Chondrocyte (in vitro differentiated cells): Measurements from ENCODE around the gene COPS8. TPM values are rescaled to one million over a fixed set of nuclear protein-coding genes. Genes with fewer than 3 reads are reported as not detected.

Experiments used
- DNase-seq: peaks from one replicate; pipeline ENCODE4 v3.0.0; 2021; ENCODE audit warnings: mixed read lengths, low spot score
- H3K27ac Mint-ChIP-seq: one replicate; pipeline ENCODE4 v1.8.0; 2021; ENCODE audit warnings: mild to moderate bottlenecking, moderate library complexity, mixed read lengths; ENCODE audit not compliant: unreplicated experiment
- H3K27me3 Mint-ChIP-seq: 2 replicates; pipeline ENCODE4 v1.8.0; 2021; ENCODE audit warnings: low read depth, mixed read lengths
- H3K36me3 Mint-ChIP-seq: 2 replicates; pipeline ENCODE4 v1.8.0; 2021; ENCODE audit warnings: low read depth, mixed read lengths
- H3K4me1 Mint-ChIP-seq: 2 replicates; pipeline ENCODE4 v1.8.0; 2021; ENCODE audit warnings: low read depth, mild to moderate bottlenecking, mixed read lengths
- H3K4me3 Mint-ChIP-seq: one replicate; pipeline ENCODE4 v1.8.0; 2021; ENCODE audit warnings: mild to moderate bottlenecking, moderate library complexity, mixed read lengths; ENCODE audit not compliant: unreplicated experiment
- H3K9me3 Mint-ChIP-seq: 2 replicates; pipeline ENCODE4 v1.8.0; 2021; ENCODE audit warnings: low read depth, mixed read lengths
- CTCF ChIP-seq: fragments of 200-600 bp; sonication (generic); IDR thresholded peaks from 2 replicates; pipeline ENCODE4 v1.5.0; 2021; ENCODE audit warnings: antibody characterized with exemption, mild to moderate bottlenecking, moderate library complexity
- total RNA-seq: library from RNA; stranded (reverse); gene quantifications from 3 replicates; pipeline ENCODE4 v1.2.1, GENCODE V29; 2021

The COPS8 gene
- total RNA-seq, 1 donor from 2014 or later = 65.8 TPM

- H3K9me3 Mint-ChIP-seq = peaks cover 11% of the 10 kb centered on the region
- no peak overlapping the region for H3K4me3 Mint-ChIP-seq
- no peak for TF ChIP-seq CTCF
- peaks cover 15% of the 10 kb centered on the region for H3K4me1 Mint-ChIP-seq
- DNase-seq = no peak
- H3K36me3 Mint-ChIP-seq = peaks cover 21% of the 10 kb centered on the region
- H3K27ac Mint-ChIP-seq = no peak overlapping the region
- H3K27me3 Mint-ChIP-seq = no peaks in the 10 kb centered on the region
These were observed 16.7 kb downstream of the COPS8 start for GRCh38 chr2:237102428-237102827.

GRCh38 chr2:237109421-237109934 is 23.8 kb downstream of the COPS8 start:
- H3K4me3 Mint-ChIP-seq = no peak overlapping the region
- H3K27ac Mint-ChIP-seq = no peak overlapping the region
- peaks cover 7% of the 10 kb centered on the region for H3K36me3 Mint-ChIP-seq
- H3K27me3 Mint-ChIP-seq = no peaks in the 10 kb centered on the region
- no peak for DNase-seq
- peaks cover 2% of the 10 kb centered on the region for H3K4me1 Mint-ChIP-seq
- TF ChIP-seq CTCF = no peak
- peaks cover 35% of the 10 kb centered on the region for H3K9me3 Mint-ChIP-seq

GRCh38 chr2:237113026-237113795 is 27.5 kb downstream of the COPS8 start:
- peaks cover 7% of the 10 kb centered on the region for H3K4me1 Mint-ChIP-seq

GRCh38 chr2:237115870-237116269 is 30.2 kb downstream of the COPS8 start:
- no peak overlapping the region for H3K4me3 Mint-ChIP-seq
- peaks cover 12% of the 10 kb centered on the region for H3K4me1 Mint-ChIP-seq
- H3K9me3 Mint-ChIP-seq = peaks cover 5% of the 10 kb centered on the region
- no peak for DNase-seq
- H3K27me3 Mint-ChIP-seq = no peaks in the 10 kb centered on the region
- no peak for TF ChIP-seq CTCF
- no peaks in the 10 kb centered on the region for H3K36me3 Mint-ChIP-seq
- no peak overlapping the region for H3K27ac Mint-ChIP-seq

More at GRCh38 chr2:237113026-237113795, 27.5 kb downstream of the COPS8 start:
- Mint-ChIP-seq H3K27ac (no peak overlapping the region), H3K36me3 (peaks cover 6% of the 10 kb centered on the region), H3K27me3 (no peaks in the 10 kb centered on the region), H3K9me3 (peaks cover 30% of the 10 kb centered on the region), H3K4me3 (no peak overlapping the region)
- TF ChIP-seq CTCF = no peak
- no peak for DNase-seq

- Mint-ChIP-seq H3K4me1 (peaks cover 13% of the 10 kb centered on the region), H3K9me3 (peaks cover 3% of the 10 kb centered on the region), H3K27ac (no peak overlapping the region), H3K27me3 (no peaks in the 10 kb centered on the region), H3K36me3 (no peaks in the 10 kb centered on the region), H3K4me3 (no peak overlapping the region)
- no peak for DNase-seq
- no peak for TF ChIP-seq CTCF
These were observed 30.7 kb downstream of the COPS8 start for GRCh38 chr2:237116431-237116830.
